GM10266 (cell line): ENCODE measurements around the gene CFAP161.

Experiments
- DNase-seq: peaks from one replicate; pipeline ENCODE4 v3.0.0; 2012; ENCODE audit errors: extremely low spot score
- TF ChIP-seq, protein P1 (sequence below): IDR thresholded peaks from 2 replicates; pipeline ENCODE4 v1.5.1; 2012; ENCODE audit warnings: mild to moderate bottlenecking, low read depth; ENCODE audit not compliant: control insufficient read depth, insufficient read depth; ENCODE audit errors: missing control alignments

CFAP161 gene

DNA sequence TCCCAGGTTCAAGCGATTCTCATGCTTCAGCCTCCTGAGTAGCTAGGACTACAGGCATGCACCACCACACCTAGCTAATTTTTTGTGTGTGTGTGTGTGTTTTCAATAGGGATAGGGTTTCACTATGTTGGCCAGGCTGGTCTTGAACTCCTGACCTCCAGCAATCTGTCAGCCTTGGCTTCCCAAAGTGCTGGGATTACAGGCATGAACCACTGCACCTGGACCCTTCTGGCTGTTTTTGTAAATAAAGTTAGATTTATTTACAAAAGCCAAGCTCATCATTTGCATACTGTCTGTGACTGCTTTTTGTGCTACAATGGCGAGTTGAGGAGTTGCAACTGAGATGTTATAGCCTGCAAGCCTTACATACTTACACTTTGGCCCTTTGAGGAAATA is 34.1 kb downstream of the CFAP161 start:
- TF ChIP-seq, protein P1, sequence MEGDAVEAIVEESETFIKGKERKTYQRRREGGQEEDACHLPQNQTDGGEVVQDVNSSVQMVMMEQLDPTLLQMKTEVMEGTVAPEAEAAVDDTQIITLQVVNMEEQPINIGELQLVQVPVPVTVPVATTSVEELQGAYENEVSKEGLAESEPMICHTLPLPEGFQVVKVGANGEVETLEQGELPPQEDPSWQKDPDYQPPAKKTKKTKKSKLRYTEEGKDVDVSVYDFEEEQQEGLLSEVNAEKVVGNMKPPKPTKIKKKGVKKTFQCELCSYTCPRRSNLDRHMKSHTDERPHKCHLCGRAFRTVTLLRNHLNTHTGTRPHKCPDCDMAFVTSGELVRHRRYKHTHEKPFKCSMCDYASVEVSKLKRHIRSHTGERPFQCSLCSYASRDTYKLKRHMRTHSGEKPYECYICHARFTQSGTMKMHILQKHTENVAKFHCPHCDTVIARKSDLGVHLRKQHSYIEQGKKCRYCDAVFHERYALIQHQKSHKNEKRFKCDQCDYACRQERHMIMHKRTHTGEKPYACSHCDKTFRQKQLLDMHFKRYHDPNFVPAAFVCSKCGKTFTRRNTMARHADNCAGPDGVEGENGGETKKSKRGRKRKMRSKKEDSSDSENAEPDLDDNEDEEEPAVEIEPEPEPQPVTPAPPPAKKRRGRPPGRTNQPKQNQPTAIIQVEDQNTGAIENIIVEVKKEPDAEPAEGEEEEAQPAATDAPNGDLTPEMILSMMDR, result no peak
- no peak for DNase-seq

DNA sequence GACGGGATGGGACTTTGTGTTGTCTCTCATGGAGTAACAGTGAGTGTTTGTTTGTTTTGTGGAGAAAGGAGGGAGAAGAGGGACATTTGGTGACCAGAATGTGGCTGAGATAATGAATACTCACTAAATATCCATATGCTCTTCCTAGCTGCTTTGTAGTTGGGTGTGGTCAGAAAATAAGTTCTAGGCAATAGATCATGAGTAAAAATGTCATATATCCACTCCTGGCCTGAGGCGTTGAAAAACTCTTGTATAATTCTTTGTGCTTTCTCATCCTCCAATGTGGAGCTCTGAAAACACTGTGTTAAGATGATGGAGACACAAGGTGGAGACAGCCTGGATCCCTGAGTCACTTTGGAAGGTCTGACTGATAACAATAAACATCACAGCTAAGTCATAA is 34.6 kb downstream of the CFAP161 start:
- no peak for DNase-seq
- TF ChIP-seq, protein P1, result no peak

DNA sequence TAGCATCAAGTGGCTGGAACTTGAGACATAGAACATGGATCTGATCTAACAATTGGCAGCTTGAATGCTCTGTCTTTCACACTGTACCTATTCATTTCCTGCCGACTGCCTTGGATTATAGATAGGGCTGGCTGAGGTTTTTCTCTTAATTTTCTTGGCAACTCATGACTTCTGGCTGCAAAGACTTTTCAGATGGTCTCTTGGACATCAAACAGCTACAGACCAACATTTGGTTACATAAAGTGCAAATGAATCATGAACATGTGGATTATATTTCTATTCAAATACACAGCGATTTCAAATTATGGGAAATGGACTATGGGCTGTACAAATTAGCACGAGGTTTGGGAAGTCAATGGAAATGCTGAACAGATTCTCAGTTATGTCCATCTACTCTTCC is 36.4 kb downstream of the CFAP161 start:
- TF ChIP-seq, protein P1, result no peak
- DNase-seq, result no peak

DNA sequence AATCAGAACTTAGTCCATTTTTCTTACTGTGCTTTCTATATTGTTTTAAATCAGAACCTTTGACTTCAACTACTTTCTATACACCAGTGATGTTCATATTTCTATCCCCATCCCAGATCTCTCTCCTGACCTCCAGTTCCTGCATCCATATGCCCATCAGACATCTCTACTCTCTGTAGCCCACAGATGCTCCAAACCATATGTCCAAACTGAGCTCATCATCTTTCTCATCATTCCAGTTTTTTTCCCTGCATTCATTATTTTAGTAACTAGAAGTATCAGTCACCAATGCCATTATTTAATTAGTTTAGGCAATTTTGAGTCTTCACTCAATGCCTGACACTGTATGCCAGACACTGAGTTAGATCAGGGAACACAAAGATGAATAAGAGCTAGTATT is 37.2 kb downstream of the CFAP161 start:
- TF ChIP-seq, protein P1, result no peak

DNA sequence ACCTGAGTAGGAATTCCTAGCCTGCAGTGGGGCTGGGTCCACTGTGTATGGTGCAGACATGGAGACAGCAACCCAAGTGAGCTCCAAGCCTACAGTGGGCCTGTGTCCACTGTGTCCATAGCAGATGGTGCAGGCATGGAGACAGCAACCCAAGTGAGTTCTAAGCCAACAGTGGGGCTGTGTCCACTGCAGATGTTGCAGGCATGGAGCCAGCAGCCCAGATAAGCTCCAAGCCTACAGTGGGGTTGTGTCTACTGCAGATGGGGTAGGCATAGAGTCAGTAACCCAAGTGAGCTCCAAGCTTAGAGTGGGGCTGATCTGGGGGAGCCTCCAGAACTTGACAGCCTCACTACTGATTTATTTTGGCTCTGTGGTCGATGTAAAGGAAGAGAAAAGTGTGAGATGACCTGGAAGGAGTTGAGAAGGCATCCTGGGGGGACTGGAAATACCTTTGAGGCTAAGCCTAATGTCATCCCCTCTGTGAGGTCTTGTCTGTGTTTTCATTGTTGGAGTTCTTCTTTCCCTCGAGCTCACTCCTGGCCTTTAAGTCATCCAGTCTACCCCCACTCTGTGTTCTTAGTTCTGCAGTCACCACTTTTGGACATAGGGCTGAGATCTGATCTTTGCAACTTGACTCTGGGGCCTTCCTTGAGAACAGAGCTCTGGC is 40.2 kb downstream of the CFAP161 start:
- DNase-seq, result no peak
- TF ChIP-seq, protein P1, result no peak

More for the DNA sequence above, 37.2 kb downstream of the CFAP161 start:
- DNase-seq, result no peak

DNA sequence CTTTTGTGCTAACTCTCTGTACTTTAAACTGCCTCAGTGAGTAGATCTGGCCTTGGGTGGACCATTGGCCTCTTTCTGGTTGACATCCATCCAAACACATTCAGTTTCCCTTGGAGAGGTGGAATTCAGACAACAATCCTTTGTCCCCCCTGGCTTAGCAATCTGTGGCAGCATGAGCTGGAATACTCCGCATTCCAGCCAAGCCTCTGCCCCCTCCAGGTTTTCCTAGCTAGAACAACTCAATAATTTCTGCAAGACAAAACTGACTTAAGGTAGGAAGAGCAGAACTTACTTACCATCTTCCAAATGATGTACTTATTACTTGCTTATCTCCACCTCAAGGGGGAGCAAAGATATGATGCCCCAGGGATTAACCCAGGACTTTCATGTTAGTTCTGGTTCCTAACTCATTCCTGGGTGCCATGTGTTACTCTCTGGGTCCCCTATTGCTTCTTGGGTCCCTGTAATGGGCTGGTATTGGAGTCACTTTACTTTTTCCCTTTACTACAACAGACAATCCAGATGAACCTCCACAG is 40.8 kb downstream of the CFAP161 start:
- TF ChIP-seq, protein P1, result no peak

DNA sequence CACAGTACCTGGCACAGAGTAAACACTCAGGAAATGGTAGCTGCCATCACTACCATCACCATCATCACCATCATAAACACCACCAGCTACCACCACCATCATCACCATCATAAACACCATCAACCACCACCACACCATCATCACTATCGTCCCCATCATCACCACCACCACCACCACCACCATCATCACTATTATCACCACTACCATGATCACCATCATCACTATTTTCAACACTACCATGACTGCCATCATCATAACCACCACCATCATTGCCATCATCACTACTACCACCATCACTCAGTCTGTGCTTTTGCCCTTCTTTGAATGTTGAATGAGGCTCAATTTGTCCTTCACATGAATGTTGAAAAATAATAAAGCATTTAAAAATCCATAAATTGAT is 41.4 kb downstream of the CFAP161 start:
- DNase-seq, result no peak
- TF ChIP-seq, protein P1, result no peak

More for the DNA sequence above, 40.8 kb downstream of the CFAP161 start:
- DNase-seq, result no peak
